ENCODE measurements around the gene SGMS2. TPM values are rescaled to one million over a fixed set of nuclear protein-coding genes. Genes with fewer than 3 reads are reported as not detected.

The SGMS2 gene
- total and polyA plus RNA-seq, 12 donors = 2.3 to 36.9 (median 25.2) TPM

- no peaks in the 10 kb centered on the region for H3K27me3 ChIP-seq
- H3K27ac ChIP-seq = no peak overlapping the region
- H3K9me3 ChIP-seq = no peaks in the 10 kb centered on the region
- 79 to 88% methylated on average over 3 of the region's 3 CpGs for WGBS, 2 donors
- no peak overlapping the region for H3K4me3 ChIP-seq
- H3K36me3 ChIP-seq = no peaks in the 10 kb centered on the region
- ATAC-seq (no peak), DNase-seq (no peak)
- intact Hi-C loops (cut with DNase I) = loop anchor here in 1 of 10 donors (5.0 kb wide), 1 partner anchor 56 kb away; no protein-coding TSS in a partner anchor
- no peak for TF ChIP-seq CTCF (IDR thresholded peaks at IDR 0.05)
- H3K4me1 ChIP-seq = peaks cover 0 to 14% (median 0%) of the 10 kb centered on the region in 9 donors
Measured at GRCh38 chr4:107818301-107818910, 6.3 kb upstream of the SGMS2 start.

DNA sequence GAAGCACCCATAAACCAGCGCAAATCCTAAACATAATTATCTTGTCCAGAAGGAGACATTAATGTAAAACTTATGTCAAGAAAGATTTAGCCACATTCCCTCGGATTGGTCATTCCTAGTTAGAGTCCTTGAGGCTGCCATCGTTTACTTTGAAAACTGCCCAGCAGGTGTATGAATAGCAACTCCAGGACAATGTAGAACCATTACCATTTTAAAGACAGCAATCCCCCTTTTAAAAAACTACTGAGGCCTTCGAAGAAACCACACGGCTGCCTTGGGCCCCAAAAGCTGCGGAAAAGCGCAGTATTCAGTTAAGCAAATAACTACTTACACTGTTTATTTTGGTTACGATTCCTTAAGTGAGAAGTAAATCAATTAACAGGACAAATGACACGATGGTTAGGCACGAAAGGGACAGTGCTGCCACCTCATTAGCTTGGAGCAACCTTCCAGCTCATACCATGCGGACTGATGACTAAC, 822 bp upstream of the SGMS2 start:
- WGBS, 2 donors = 37 to 40% methylated on average over 11 of the region's 11 CpGs
- intact Hi-C loops (cut with DNase I) = loop anchor here in 8 of 10 donors (5.0 to 10.0 kb wide), 7 partner anchors 67 to 171 kb away; partner anchors contain the start of gene HADH (in 1 of the 8)
- Histone ChIP-seq H3K36me3 (no peaks in the 10 kb centered on the region), H3K27ac (peak overlapping the region; percentile 61 to 95 (median 93)), H3K4me3 (peak overlapping the region; percentile 19 to 96 (median 82)), H3K9me3 (no peaks in the 10 kb centered on the region), H3K4me1 (peaks cover 0 to 40% (median 26%) of the 10 kb centered on the region in 9 donors), H3K27me3 (peaks cover 0 to 12% (median 0%) of the 10 kb centered on the region in 7 donors)
- DNase-seq (no peak), ATAC-seq (peak in 1 of 8 donors; percentile 1)
- TF ChIP-seq CTCF (IDR thresholded peaks at IDR 0.05) = no peak

DNA sequence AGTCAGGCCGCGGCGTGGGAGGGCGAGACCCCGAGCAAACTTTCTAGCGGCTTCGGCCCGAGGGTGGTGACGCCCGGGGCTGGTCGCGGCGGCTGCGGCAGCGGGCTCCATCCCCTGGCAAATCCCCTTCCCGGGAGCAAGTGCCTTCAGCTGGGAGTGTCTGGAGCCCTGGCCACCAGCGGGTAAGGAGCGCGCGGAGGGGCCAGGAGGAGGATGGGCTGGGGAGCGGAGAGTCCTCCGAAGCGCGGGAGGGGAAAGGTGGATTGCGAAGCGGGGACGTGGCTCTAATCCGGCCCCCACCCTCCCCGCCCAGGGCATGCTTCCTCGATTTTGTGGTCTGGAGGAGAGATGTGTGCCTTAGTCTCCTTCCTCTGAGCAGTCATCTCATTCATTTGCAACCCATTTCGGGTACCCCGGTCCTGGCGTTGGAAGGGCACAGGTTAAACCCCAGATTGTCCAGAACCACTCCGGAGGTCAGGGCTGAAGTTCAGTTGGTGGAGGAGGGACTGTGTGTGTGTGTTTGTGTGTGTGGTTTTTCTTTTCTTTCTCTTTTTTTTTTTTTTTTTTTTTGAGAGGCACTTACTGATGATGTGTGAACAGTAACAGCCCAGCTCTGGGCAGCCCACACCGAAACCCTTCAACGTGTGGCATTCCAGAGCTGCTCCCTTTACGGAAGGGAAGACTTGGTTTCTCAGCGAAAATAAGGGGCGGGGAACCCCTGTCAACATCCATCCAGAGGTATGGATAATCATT, 516 bp downstream of the SGMS2 start:
- Histone ChIP-seq H3K4me1 (peaks cover 0 to 40% (median 26%) of the 10 kb centered on the region in 9 donors), H3K27ac (peak overlapping the region; percentile 61 to 95 (median 93)), H3K36me3 (peaks cover 0 to 4% (median 0%) of the 10 kb centered on the region in 9 donors), H3K4me3 (peak overlapping the region; percentile 67 to 96 (median 82)), H3K27me3 (peaks cover 0 to 12% (median 0%) of the 10 kb centered on the region in 7 donors), H3K9me3 (no peaks in the 10 kb centered on the region)
- ATAC-seq (peak; percentile 47 to 73 (median 60)), DNase-seq (peak; percentile 16 to 21)
- WGBS, 2 donors = 1 to 3% methylated on average over 39 of the region's 39 CpGs
- peak in 1 of 9 donors; percentile 0 for TF ChIP-seq CTCF (IDR thresholded peaks at IDR 0.05)
- intact Hi-C loops (cut with DNase I) = loop anchor here in 4 of 10 donors (5.0 to 10.0 kb wide), 5 partner anchors 37 to 170 kb away; no protein-coding TSS in a partner anchor

GRCh38 chr4:107826421-107826980, 1.8 kb downstream of the SGMS2 start:
- Histone ChIP-seq H3K36me3 (peaks cover 0 to 4% (median 0%) of the 10 kb centered on the region in 9 donors), H3K4me1 (peaks cover 0 to 43% (median 26%) of the 10 kb centered on the region in 9 donors), H3K27ac (peak overlapping the region in 6 of 10 donors; percentile 83 to 95 (median 93)), H3K9me3 (no peaks in the 10 kb centered on the region), H3K27me3 (peaks cover 0 to 12% (median 0%) of the 10 kb centered on the region in 7 donors), H3K4me3 (peak overlapping the region in 9 of 10 donors; percentile 67 to 96 (median 83))
- ATAC-seq (no peak), DNase-seq (no peak)
- TF ChIP-seq CTCF (IDR thresholded peaks at IDR 0.05) = no peak
- intact Hi-C loops (cut with DNase I) = loop anchor here in 4 of 10 donors (5.0 to 10.0 kb wide), 5 partner anchors 36 to 168 kb away; no protein-coding TSS in a partner anchor
- WGBS, 2 donors = 55 to 61% methylated on average over 5 of the region's 5 CpGs

Data from heart right ventricle (tissue), 16 donors.